Measurements from ENCODE around the gene LAPTM5.

GRCh38 chr1:30786264-30786991 lies 28.9 kb upstream of the LAPTM5 start:
- TF ChIP-seq EZH2 (IDR thresholded peaks at IDR 0.05; ENCODE audit: borderline replicate concordance, low read length), result no peak
- TF ChIP-seq, protein P1, sequence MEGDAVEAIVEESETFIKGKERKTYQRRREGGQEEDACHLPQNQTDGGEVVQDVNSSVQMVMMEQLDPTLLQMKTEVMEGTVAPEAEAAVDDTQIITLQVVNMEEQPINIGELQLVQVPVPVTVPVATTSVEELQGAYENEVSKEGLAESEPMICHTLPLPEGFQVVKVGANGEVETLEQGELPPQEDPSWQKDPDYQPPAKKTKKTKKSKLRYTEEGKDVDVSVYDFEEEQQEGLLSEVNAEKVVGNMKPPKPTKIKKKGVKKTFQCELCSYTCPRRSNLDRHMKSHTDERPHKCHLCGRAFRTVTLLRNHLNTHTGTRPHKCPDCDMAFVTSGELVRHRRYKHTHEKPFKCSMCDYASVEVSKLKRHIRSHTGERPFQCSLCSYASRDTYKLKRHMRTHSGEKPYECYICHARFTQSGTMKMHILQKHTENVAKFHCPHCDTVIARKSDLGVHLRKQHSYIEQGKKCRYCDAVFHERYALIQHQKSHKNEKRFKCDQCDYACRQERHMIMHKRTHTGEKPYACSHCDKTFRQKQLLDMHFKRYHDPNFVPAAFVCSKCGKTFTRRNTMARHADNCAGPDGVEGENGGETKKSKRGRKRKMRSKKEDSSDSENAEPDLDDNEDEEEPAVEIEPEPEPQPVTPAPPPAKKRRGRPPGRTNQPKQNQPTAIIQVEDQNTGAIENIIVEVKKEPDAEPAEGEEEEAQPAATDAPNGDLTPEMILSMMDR (conservative IDR thresholded peaks at IDR 0.05 in 1 of 2, IDR thresholded peaks at IDR 0.05 in 1 of 2; ENCODE audit: extremely low read depth in 1 of 2, insufficient read depth in 1 of 2, low read depth in 1 of 2, low read length in 2 of 2), result no peak
